ENCODE results near the gene C12orf43.

Gene C12orf43

GRCh38 chr12:120981407-120981941 lies 34.8 kb downstream of the C12orf43 start:
- DNase-seq (ENCODE audit: low read depth) = no peak
- TF ChIP-seq POLR2A (IDR thresholded peaks at IDR 0.05; ENCODE audit: extremely low read depth, insufficient read length) (no peak), CTCF (IDR thresholded peaks at IDR 0.05; ENCODE audit: low read depth, low read length) (no peak), MAX (IDR thresholded peaks at IDR 0.05; ENCODE audit: low read depth, low read length) (no peak), MYC (IDR thresholded peaks at IDR 0.05; ENCODE audit: low read depth, low read length) (no peak)
- H3K4me3 ChIP-seq (ENCODE audit: low read depth, low read length) = no peak overlapping the region

GRCh38 chr12:120980800-120981368 lies 35.4 kb downstream of the C12orf43 start:
- DNase-seq (ENCODE audit: low read depth) = no peak
- TF ChIP-seq POLR2A (IDR thresholded peaks at IDR 0.05; ENCODE audit: extremely low read depth, insufficient read length) (no peak), MAX (IDR thresholded peaks at IDR 0.05; ENCODE audit: low read depth, low read length) (no peak), MYC (IDR thresholded peaks at IDR 0.05; ENCODE audit: low read depth, low read length) (no peak), CTCF (IDR thresholded peaks at IDR 0.05; ENCODE audit: low read depth, low read length) (no peak)
- H3K4me3 ChIP-seq (ENCODE audit: low read depth, low read length) = no peak overlapping the region

GRCh38 chr12:120979862-120980696 lies 36.2 kb downstream of the C12orf43 start:
- no peak overlapping the region for H3K4me3 ChIP-seq (ENCODE audit: low read depth, low read length)
- no peak for DNase-seq (ENCODE audit: low read depth)
- TF ChIP-seq MAX (IDR thresholded peaks at IDR 0.05; ENCODE audit: low read depth, low read length) (no peak), MYC (IDR thresholded peaks at IDR 0.05; ENCODE audit: low read depth, low read length) (no peak), POLR2A (IDR thresholded peaks at IDR 0.05; ENCODE audit: extremely low read depth, insufficient read length) (no peak), CTCF (IDR thresholded peaks at IDR 0.05; ENCODE audit: low read depth, low read length) (no peak)

GRCh38 chr12:120979220-120979861 lies 36.9 kb downstream of the C12orf43 start:
- no peak for TF ChIP-seq MAX (IDR thresholded peaks at IDR 0.05; ENCODE audit: low read depth, low read length)
- no peak for TF ChIP-seq POLR2A (IDR thresholded peaks at IDR 0.05; ENCODE audit: extremely low read depth, insufficient read length)
- no peak for TF ChIP-seq MYC (IDR thresholded peaks at IDR 0.05; ENCODE audit: low read depth, low read length)
- no peak for TF ChIP-seq CTCF (IDR thresholded peaks at IDR 0.05; ENCODE audit: low read depth, low read length)
- DNase-seq (ENCODE audit: low read depth) = no peak
- H3K4me3 ChIP-seq (ENCODE audit: low read depth, low read length) = no peak overlapping the region

- no peak within 1 kb of the TSS for H3K4me3 ChIP-seq (ENCODE audit: low read depth, low read length)
- DNase-seq (ENCODE audit: low read depth) = no peak
- TF ChIP-seq CTCF (IDR thresholded peaks at IDR 0.05; ENCODE audit: low read depth, low read length) (no peak), POLR2A (IDR thresholded peaks at IDR 0.05; ENCODE audit: extremely low read depth, insufficient read length) (no peak), MYC (IDR thresholded peaks at IDR 0.05; ENCODE audit: low read depth, low read length) (no peak), MAX (IDR thresholded peaks at IDR 0.05; ENCODE audit: low read depth, low read length) (no peak)
These were observed 37.7 kb downstream of the C12orf43 start, which contains the start of gene HNF1A for GRCh38 chr12:120978296-120979219. Gene HNF1A (plus strand): TSS chr12:120978543. CDS start chr12:120978769, 226 bp downstream.
